Spleen (tissue), 7 donors: ENCODE measurements around the gene BTNL9.

Source experiments
- CTCF ChIP-seq, 11 experiments: fragments of 200-600 bp in 7 of 11; fragments of 450-650 bp in 4 of 11; sonication (generic) in 4 of 11; IDR thresholded peaks in 8 of 11; conservative IDR thresholded peaks in 3 of 11; 1 replicate in 7 of 11; 2 replicates in 4 of 11; pipeline versions ENCODE4 v1.4.0 to v1.8.0; 2016 to 2021; ENCODE audit warnings: antibody characterized with exemption in 11 of 11, inconsistent platforms in 4 of 11, mild to moderate bottlenecking in 1 of 11
- POLR2AphosphoS5 ChIP-seq, 3 donors: sonication (generic); formaldehyde crosslinking; IDR thresholded peaks; one replicate each; pipeline ENCODE4 v1.5.1; 2017; ENCODE audit warnings: antibody characterized with exemption in 3 of 3
- donor health status: DM: no; HTN: no; CAD: no; lungs with moderate emphysema.
- donor health status: DM: no; HTN: no; CAD: no.
- donor health status: DM: no; HTN: no; CAD: no.

GRCh38 chr5:181036816-181037364 lies 3.2 kb upstream of the BTNL9 start:
- TF ChIP-seq CTCF (IDR thresholded peaks at IDR 0.05 in 8 of 11, conservative IDR thresholded peaks at IDR 0.05 in 3 of 11), result no peak
- no peak for TF ChIP-seq POLR2AphosphoS5 (IDR thresholded peaks at IDR 0.05)
